Stomach (tissue), 9 donors: ENCODE measurements around the gene FYN. TPM values are rescaled to one million over a fixed set of nuclear protein-coding genes. Genes with fewer than 3 reads are reported as not detected.

Experiments used
- DNase-seq, 2 donors: peaks; one replicate each; pipeline versions ENCODE4 v3.0.0 to v3.0.0-alpha.2; 2013 to 2019
- H3K27ac ChIP-seq, 5 donors: fragments of 200-600 bp in 4 of 5; sonication (generic) in 4 of 5; one replicate each; pipeline ENCODE4 v1.5.1; 2013 to 2019; ENCODE audit warnings: mild to moderate bottlenecking in 1 of 5, moderate library complexity in 1 of 5
- H3K27me3 ChIP-seq, 3 donors: fragments of 200-600 bp; sonication (generic); one replicate each; pipeline ENCODE4 v1.5.1; 2017 to 2019; ENCODE audit warnings: mixed run types in 1 of 3
- H3K36me3 ChIP-seq, 4 donors: fragments of 200-600 bp; sonication (generic); 1 replicate in 3 of 4; 2 replicates in 1 of 4; pipeline ENCODE4 v1.5.1; 2016 to 2019
- H3K4me1 ChIP-seq, 4 donors: fragments of 200-600 bp; sonication (generic); one replicate each; pipeline ENCODE4 v1.5.1; 2016 to 2019
- H3K4me3 ChIP-seq, 4 donors: fragments of 200-600 bp; sonication (generic) in 3 of 4; one replicate each; pipeline ENCODE4 v1.5.1; 2016 to 2019; ENCODE audit warnings: mild to moderate bottlenecking in 1 of 4
- H3K9me3 ChIP-seq, 4 donors: fragments of 200-600 bp; sonication (generic); one replicate each; pipeline ENCODE4 v1.5.1; 2016 to 2019
- EP300 ChIP-seq: sonication (generic); formaldehyde crosslinking; IDR thresholded peaks from one replicate; pipeline ENCODE4 v1.6.1; 2017; ENCODE audit warnings: antibody characterized with exemption
- POLR2A ChIP-seq, 4 donors: fragments of 450-650 bp; IDR thresholded peaks; one replicate each; pipeline ENCODE4 v1.6.1; 2016; ENCODE audit warnings: antibody characterized with exemption in 4 of 4, control low read depth in 2 of 4, mild to moderate bottlenecking in 1 of 4, moderate library complexity in 1 of 4
- POLR2AphosphoS5 ChIP-seq, 3 donors: sonication (generic); formaldehyde crosslinking; IDR thresholded peaks; one replicate each; pipeline ENCODE4 v1.6.1; 2016; ENCODE audit warnings: antibody characterized with exemption in 3 of 3
- WGBS, 5 donors: extraction: QIAGEN DNeasy Blood & Tissue Kit in 3 of 5; methylation state at CpG; one replicate each; pipeline versions ENCODE4 v1.1.5 to v1.1.7; 2013 to 2018; 5-methylcytosine and 5-hydroxymethylcytosine counted together
- intact Hi-C: fragments of 100-400 bp; cut with DNase I; formaldehyde crosslinking; loops from one replicate; pipeline ENCODE4 v1.15.1; 2023; ENCODE audit warnings: low total_unique reads
- polyA plus RNA-seq, 3 donors: library from polyadenylated mRNA; stranded (reverse); fragments of 200-250 nt; gene quantifications; one replicate each; pipeline ENCODE4 v1.2.3, GENCODE V29; 2013
- total RNA-seq, 5 donors: library from RNA; depleted of rRNA; stranded (reverse); fragments of >200 nt; gene quantifications; one replicate each; pipeline versions ENCODE4 v1.1.0 to v1.2.3, GENCODE V29; 2014 to 2016
- TF ChIP-seq, protein P1 (sequence below), 7 experiments: fragments of 450-650 bp in 4 of 7; fragments of 200-600 bp in 3 of 7; sonication (generic) in 3 of 7; IDR thresholded peaks; one replicate each; pipeline ENCODE4 v1.5.1; 2016 to 2019; ENCODE audit warnings: antibody characterized with exemption in 7 of 7, control low read depth in 2 of 7, mild to moderate bottlenecking in 1 of 7
- donor health status: healthy with polysubstance abuse.
- donor health status: Bipolar disorder and iron deficiency.
- donor health status: healthy.

The FYN gene
- total and polyA plus RNA-seq, 8 donors: 8.4 to 146 (median 37.1) TPM

GRCh38 chr6:111689419-111689818 is 183.8 kb downstream of the FYN start:
- Histone ChIP-seq H3K27me3 (no peaks in the 10 kb centered on the region), H3K27ac (no peak overlapping the region), H3K36me3 (peaks cover 14 to 71% (median 40%) of the 10 kb centered on the region in 4 donors), H3K9me3 (no peaks in the 10 kb centered on the region), H3K4me3 (no peak overlapping the region), H3K4me1 (peaks cover 39 to 88% (median 59%) of the 10 kb centered on the region in 4 donors)
- no peak for TF ChIP-seq EP300
- TF ChIP-seq POLR2A (IDR thresholded peaks at IDR 0.05): no peak
- TF ChIP-seq, protein P1, sequence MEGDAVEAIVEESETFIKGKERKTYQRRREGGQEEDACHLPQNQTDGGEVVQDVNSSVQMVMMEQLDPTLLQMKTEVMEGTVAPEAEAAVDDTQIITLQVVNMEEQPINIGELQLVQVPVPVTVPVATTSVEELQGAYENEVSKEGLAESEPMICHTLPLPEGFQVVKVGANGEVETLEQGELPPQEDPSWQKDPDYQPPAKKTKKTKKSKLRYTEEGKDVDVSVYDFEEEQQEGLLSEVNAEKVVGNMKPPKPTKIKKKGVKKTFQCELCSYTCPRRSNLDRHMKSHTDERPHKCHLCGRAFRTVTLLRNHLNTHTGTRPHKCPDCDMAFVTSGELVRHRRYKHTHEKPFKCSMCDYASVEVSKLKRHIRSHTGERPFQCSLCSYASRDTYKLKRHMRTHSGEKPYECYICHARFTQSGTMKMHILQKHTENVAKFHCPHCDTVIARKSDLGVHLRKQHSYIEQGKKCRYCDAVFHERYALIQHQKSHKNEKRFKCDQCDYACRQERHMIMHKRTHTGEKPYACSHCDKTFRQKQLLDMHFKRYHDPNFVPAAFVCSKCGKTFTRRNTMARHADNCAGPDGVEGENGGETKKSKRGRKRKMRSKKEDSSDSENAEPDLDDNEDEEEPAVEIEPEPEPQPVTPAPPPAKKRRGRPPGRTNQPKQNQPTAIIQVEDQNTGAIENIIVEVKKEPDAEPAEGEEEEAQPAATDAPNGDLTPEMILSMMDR (IDR thresholded peaks at IDR 0.05): no peak
- no peak for TF ChIP-seq POLR2AphosphoS5 (IDR thresholded peaks at IDR 0.05)
- no peak for DNase-seq
- intact Hi-C loops: no loop called here
- WGBS, 5 donors: 93 to 100% (median 100%) methylated on average over 1 of the region's 1 CpG

GRCh38 chr6:111688331-111688730 is 184.9 kb downstream of the FYN start:
- Histone ChIP-seq H3K4me3 (no peak overlapping the region), H3K36me3 (peaks cover 4 to 60% (median 29%) of the 10 kb centered on the region in 4 donors), H3K4me1 (peaks cover 32 to 88% (median 55%) of the 10 kb centered on the region in 4 donors), H3K27ac (peak overlapping the region in 1 of 5 donors; percentile 5), H3K9me3 (no peaks in the 10 kb centered on the region), H3K27me3 (no peaks in the 10 kb centered on the region)
- intact Hi-C loops: no loop called here
- WGBS, 5 donors: 92 to 95% (median 94%) methylated on average over 7 of the region's 7 CpGs
- DNase-seq: no peak
- TF ChIP-seq, protein P1 (IDR thresholded peaks at IDR 0.05): no peak
- TF ChIP-seq EP300 (no peak), POLR2AphosphoS5 (IDR thresholded peaks at IDR 0.05) (no peak), POLR2A (IDR thresholded peaks at IDR 0.05) (no peak)

- no peak for DNase-seq
- intact Hi-C loops: no loop called here
- Histone ChIP-seq H3K4me3 (no peak overlapping the region), H3K27ac (peak overlapping the region in 1 of 5 donors; percentile 5), H3K36me3 (peaks cover 3 to 53% (median 24%) of the 10 kb centered on the region in 4 donors), H3K9me3 (no peaks in the 10 kb centered on the region), H3K4me1 (peaks cover 25 to 88% (median 53%) of the 10 kb centered on the region in 4 donors), H3K27me3 (no peaks in the 10 kb centered on the region)
- TF ChIP-seq, protein P1 (IDR thresholded peaks at IDR 0.05): no peak
- no peak for TF ChIP-seq POLR2AphosphoS5 (IDR thresholded peaks at IDR 0.05)
- no peak for TF ChIP-seq POLR2A (IDR thresholded peaks at IDR 0.05)
- no peak for TF ChIP-seq EP300
These were observed 185.6 kb downstream of the FYN start for GRCh38 chr6:111687652-111688051.

DNA sequence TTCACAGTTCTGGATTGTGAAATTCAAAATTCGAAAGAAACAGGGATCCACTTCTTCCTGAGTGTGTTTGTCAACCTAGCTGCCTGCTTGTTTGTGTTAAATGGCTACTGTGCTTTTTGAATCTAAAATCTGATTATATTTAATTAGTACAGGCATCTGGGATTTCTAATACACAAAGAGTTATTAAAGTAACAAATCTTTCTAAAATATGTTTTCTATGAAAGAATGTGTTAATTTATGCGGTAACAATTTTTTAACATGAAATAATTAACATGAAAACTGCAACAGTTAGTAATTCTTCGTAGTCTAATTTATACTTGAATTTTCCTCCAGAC is 186.4 kb downstream of the FYN start:
- TF ChIP-seq POLR2AphosphoS5 (IDR thresholded peaks at IDR 0.05) (no peak), POLR2A (IDR thresholded peaks at IDR 0.05) (no peak), EP300 (no peak)
- TF ChIP-seq, protein P1 (IDR thresholded peaks at IDR 0.05): no peak
- Histone ChIP-seq H3K36me3 (peaks cover 3 to 45% (median 23%) of the 10 kb centered on the region in 4 donors), H3K4me1 (peaks cover 17 to 88% (median 46%) of the 10 kb centered on the region in 4 donors), H3K9me3 (no peaks in the 10 kb centered on the region), H3K27me3 (no peaks in the 10 kb centered on the region), H3K4me3 (no peak overlapping the region), H3K27ac (peak overlapping the region in 2 of 5 donors; percentile 71 to 79)
- 74 to 87% (median 77%) methylated on average over 3 of the region's 3 CpGs for WGBS, 5 donors
- intact Hi-C loops: no loop called here
- DNase-seq: no peak
